HG03558 (cell line): ENCODE results near the gene DDX20.

Experiments used
- ATAC-seq: cut with Tn5 transposase; IDR thresholded peaks from one replicate; pipeline ENCODE4 v1.9.1; 2021; ENCODE audit warnings: moderate number of reproducible peaks; ENCODE audit not compliant: unreplicated experiment; ENCODE audit errors: extremely low read depth

Gene DDX20

DNA sequence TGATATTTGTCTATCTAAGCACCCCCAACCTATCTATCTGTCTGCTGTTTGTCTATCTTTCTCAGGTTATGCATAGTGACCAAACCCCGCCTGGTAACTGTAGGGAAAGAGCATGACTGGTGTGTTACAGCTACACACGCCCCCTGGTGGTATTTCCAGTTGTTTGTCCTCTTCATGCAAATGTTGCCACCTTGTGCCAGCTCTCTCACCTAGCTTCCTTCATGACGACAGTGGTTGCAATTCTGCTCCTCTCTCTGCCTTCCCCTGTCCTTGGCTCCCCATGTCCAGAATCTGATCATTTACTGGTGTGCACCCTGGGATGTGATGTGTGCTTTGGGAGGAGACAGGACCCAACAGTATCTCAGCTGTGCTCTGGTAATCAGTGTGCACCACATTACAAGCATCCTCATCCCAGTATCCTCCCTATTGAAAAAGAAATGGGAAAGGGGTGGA is 8.4 kb upstream of the DDX20 start:
- ATAC-seq: no peak

DNA sequence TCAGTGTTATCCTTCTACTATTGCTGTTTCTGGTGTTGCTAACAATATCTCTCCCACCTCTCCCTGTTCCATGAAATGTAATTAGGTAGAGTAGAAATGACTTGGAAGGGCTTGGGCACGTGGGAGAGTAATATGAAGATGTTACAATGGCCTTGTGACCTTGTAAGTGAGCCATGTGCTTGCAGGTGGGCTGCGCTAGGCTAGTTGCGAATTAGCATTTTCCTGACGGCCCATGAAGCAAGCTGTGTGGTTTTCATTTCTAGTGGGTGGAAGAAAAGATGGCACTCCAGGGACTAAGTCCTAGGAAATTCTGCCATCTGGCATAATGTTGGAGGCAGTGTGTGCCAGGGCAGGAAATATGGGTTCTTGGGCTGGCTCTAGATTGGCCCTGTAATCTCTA is 7.8 kb upstream of the DDX20 start:
- no peak for ATAC-seq

DNA sequence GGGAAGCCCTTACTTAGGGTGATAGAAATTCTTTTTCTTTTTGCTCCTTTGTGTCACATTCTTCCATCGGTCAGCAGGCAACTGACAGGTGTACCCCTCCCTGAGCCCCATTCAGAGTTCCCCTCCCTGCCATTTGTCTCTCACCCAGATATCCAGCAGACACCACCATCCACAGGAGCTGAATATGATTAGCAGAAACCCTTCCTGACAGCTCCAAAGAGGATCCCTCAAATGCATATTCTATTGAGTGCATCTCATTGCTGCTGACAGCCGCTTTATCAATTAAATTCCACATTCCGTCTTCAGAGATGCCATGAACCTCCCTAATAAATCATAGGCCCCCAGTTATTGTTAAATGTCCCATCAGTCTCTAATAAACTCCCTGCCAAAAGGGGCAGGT is 6.1 kb upstream of the DDX20 start:
- ATAC-seq: no peak

DNA sequence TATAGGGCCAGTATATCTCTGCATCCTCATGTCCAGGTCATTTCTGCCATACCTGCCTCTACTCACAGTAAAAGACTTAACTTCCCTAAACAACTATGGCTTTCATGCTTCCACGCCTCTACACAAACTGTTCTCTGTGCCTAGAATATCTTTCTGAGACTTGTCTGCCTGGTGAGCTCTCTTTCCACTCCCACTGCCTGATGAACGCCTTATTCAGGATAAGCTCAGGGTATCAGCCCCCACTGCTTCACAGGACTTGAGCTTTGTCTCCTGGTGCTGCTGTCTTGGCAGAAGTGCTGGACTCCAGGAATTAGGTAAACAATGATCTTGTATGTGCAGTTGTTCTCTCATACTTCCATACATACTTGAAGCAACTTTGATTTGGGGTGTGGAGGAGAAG is 4.8 kb upstream of the DDX20 start:
- ATAC-seq: no peak

DNA sequence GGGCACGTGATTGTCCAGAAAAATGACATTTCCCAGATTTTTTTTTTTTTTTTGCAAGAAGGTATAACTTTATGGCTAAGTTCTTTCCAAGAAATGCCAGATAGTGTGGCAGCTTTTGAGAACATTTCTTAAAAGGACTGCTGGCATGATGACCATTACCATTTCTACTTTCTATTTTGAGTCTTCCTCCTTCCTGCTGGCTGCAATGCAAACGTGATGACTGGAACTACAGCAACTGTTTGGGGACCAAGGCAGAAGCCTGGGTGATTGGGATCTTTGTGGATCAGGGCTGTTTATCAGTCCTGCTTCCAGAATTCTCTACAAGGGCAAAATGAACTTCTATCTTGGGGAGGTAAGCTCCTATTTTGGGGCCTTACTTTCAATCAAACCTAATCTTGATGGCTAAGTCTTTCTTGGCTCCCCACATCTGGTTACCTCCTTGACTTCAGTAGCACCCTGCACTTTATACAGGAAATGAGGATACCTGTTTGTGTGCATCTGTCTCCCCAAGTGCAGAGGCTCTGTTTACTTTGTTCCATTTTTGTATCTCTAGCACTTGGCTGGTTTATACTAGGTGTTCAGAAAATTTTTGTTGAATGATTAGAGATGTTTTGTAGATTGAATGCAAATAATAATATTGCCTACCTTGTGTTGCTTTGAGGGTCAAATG is 3.7 kb upstream of the DDX20 start:
- no peak for ATAC-seq

DNA sequence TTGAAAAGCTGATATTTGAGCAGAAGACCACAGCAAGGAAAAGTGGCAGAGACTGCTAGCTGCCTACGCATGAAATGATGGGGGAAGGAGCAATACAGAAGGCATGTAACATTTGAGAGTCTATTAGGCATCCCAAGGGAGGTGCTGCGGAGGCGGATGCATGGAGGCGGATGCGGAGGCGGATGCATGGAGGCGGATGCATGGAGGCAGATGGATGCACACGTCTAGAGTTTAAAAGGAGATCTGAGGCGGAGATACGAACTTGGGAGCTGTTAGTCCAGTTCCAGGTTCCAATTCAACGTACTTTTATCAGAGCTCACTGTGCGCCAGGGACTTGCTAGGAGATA is 744 bp upstream of the DDX20 start:
- no peak for ATAC-seq

DNA sequence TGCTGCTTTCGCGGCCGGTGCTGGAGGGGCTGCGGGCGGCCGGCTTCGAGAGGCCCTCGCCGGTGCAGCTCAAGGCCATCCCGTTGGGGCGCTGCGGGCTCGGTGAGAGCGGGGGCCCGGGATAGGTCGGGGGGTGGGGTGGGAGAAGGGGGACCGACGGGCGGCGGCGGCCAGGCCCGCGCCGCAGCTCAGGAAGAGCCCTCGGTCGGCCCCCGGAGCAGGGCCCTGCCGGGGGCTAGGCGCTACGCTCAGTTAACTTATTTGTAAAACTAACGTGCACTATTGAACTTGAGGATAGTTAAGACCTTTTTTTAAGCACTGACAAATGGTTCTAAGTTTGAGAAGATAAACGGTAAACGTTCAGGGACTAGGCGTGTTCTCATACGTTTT is 418 bp downstream of the DDX20 start:
- no peak for ATAC-seq

DNA sequence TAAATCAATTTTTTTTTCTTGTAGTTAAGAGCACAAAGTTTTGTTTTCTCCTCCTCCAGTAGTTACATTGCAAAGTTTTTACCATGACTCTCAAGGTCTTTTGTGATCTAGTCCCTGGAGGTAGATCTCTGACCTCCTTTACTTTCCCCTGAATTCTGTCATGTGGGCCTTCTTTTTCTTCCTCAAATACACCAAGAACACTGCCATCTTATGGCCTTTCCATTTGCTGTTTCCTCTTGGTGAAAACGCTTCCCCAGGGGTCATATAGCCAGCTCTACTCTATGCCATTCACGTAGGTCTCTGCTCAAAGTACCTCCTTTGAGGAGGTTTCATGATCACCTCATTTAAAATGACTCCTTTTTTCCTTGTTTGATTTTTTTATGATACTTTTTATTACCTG is 2.7 kb downstream of the DDX20 start:
- ATAC-seq: no peak

DNA sequence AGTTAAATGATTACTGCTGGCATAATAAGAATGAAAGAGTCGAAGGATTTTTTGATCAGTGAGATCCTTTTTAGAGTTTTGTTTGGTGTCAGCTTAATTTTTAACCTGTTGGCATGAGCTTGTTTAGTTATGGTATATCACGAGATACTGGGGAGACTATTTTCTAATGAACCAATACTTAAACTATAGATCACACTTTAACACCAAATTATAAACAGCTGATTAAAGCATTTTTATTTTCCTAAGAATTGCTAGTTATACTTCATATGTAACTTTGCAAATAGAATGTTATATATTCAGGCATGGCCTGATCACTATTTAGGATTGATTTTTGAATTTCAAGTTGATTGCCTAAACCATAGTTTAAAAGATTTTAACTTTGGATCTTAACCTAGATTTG is 6.0 kb downstream of the DDX20 start:
- ATAC-seq: no peak

DNA sequence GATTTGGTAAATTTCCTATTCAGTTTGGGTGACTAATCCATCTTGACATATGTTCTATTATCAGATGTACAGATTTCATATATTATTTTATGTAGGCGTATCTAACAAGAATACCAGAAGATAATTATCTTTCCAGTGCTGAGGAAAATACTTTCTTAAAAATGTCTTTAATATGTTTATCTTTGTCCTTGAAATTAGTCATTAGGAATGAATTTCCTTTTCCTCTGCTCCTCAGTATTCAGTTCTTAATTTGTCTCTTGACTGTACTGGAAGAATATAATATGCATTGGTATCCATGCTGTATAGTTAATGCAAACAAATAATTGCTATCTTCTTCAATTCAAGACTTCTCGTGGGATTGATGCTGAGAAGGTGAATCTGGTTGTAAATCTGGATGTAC is 6.6 kb downstream of the DDX20 start:
- ATAC-seq: no peak

DNA sequence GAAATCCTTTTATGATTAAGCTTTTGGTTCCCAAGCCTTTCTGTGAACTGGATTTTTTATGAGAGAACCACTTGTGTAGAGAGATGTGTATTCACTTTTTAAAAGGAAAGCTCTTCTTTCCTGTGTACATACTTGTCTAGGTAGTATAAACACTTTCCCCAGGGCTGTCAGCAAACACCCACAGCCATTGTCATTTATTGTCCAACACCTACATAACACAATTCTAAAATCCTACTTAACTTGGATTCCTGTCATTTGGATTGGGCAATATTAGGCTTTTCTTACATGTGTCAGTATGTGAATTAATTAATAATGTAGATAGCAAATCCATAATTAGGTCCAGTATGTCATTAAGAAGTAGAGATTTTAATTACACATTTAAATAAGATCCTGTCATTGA is 12.3 kb downstream of the DDX20 start:
- ATAC-seq: no peak

DNA sequence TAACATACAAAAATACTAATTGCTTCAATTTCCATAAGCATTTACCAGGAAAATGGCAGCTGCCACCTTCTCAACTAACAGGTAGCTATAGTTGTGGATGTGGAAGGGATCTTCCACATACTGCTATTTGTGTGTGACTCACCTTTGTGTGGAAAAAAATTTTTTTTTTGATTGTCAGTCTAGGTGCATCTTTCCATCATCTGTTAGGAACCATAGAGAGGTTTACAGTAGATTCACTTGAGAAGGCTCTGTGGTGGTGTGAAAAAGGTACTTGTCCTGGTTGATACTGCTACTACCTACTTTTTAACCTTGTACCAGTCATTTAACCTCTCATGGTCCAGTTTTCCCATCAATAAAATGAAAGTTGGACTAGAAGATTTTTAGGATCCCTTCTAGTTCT is 12.9 kb downstream of the DDX20 start:
- ATAC-seq: no peak

DNA sequence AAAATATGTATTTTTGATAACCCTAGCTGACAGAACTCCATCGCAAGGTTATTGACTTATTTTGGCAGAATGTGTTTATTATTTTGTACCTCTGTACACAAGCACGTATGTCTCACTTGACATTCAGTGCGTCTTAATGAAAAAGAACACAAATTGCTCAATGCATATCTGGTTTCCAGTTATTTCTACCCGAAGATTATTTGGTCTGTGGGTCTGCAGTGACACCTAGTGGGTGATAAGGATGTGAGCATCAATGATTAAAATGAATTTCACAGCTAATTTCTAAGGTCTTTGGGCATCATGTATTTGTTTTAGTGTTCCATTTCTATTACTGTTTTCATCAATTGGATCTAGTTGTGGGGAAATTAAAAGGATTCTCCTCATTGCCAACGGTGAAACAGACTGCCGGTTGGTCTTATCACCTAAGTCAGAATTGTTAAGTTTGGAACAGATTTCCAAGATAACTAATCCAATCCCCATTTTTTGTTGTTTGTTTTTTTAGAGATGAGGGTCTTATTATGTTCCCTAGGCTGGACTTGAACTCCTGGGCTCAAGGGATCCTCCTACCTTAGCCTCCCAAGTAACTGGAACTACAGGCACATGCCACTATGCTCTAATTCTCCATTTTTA is 13.9 kb downstream of the DDX20 start:
- ATAC-seq: no peak

DNA sequence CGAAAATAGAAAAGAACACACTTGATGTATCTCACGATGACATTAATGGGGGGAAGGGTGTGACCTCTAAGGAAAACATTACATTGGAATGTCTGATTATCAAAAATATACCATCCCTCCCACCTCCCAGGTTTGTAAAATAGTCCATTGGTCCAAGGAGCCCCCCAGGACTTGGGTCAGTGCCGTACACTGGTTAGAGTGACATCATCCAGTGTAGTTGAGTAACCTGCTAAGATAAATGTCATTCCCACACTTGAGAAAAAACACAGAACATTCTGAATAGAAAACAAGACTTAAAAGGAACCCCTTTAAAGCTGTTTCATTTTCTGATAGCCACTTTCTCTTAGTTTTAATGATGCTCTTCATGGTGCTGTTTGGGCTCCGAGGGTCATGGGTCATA is 15.2 kb downstream of the DDX20 start:
- ATAC-seq: no peak

DNA sequence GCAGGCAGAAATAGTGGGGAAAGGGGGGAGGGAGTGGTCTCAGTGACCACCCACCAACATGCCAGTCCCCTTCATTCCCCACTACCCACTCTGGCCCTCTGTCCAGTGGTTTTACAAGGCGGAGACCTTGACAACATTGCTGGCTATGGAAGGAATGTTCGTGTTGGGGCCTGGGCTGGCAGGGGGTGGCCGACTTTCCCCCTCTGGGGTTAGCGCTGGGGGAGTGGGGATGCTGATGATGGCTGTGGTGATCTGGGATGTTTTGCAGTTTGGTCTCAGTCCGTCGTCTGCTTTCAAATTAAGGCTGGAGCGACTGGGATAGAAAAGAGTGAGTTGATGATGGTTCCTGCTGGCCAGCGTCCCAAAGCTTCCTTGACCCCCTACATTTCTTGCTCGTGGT is 20.3 kb downstream of the DDX20 start:
- ATAC-seq: no peak

DNA sequence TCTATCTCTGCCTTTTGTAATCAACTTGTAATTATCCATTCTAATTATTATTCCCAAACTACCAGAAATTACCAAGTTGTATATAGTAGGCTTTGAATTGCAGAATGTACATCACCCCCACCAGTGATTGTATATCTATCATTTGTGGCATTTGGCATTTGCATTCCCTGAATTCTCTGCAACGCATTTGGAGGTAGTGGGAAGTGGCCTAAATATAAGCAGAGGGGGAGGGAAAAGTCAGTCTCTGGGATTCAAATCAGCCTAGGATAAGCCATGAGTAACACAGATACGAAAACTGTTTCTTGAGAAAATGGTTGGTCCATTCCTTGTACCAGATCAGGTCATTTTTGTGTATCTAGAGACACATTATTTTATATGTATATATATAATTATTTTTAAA is 20.7 kb downstream of the DDX20 start:
- no peak for ATAC-seq

DNA sequence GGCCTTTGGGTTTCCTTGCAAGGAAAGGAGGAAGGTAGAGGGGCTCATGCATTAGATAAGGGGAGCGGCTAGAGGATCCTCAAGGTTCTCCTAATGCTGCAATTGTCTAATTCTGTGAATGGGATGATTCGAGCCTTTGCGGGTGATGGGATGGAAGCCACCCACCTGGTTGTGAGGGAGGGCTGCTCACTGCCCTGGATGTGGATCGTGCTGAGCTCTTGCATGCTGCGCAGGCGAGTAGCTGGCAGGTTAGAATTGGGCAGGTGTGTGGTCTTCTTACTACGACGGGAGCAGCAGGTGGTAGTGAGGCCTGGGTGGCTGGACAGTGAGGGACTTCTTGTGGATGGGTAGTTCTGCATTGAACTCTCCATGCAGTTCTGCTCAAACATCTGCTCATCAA is 21.2 kb downstream of the DDX20 start:
- ATAC-seq: no peak

DNA sequence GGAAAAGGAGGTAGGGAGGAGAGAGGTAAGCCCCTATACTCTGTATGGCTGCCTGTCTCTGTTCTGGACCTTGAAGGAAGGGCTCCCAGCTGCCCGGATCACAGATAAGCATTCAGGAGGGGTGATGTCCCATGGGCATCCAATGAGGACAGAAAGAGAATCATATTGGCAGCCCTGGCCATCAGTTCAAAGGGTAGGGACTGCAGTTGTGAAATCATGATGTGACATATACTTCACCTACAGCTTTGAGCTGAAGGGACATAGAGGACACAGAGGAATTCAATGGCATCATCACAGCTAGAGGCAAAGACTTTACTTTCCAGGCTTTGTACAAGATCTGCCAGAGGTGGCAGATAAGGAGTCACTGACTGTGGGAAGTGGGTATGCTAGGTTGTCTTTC is 21.6 kb downstream of the DDX20 start:
- ATAC-seq: no peak

DNA sequence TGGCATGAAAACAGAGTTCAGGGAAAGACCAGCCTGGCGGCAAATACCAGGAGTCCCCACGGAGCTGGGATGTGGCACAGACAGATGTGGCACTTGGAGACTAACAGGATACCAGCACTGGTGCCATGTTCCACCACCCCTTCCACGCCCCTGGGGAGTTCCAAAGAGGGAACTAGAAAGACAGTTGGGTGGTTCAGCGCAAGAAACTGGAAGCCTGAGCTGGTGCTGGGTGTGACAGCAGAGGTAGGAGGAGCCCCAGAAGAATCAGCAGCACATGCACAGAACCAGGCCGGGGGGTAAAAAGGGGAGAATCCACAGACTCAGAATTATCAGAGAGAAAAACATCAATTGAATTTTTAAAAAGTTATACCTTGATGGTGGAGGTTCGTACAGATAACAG is 22.4 kb downstream of the DDX20 start:
- ATAC-seq: no peak

DNA sequence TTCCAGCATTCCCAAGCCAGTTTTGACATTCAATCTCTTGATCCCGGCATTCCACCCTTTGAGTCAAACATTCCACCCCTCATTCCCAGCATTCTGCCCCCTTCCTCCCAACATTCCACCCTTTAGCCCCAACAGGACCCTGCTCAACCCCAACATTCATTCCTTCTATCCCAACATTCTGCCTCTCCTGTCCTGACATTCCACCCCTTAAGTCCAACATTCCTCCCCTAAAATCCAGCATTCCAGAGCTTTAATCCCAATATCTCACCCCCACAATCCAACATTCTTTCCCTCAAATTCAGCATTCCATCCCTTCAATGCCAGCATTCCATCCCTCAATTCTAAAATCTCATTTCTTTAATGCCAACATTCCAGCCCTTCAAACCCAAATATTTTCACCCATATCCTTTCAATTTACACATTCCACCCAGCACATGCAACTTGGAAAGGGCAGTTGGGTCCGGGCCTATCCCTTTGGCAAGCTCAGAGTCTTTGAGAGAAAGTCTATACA is 22.9 kb downstream of the DDX20 start:
- no peak for ATAC-seq

DNA sequence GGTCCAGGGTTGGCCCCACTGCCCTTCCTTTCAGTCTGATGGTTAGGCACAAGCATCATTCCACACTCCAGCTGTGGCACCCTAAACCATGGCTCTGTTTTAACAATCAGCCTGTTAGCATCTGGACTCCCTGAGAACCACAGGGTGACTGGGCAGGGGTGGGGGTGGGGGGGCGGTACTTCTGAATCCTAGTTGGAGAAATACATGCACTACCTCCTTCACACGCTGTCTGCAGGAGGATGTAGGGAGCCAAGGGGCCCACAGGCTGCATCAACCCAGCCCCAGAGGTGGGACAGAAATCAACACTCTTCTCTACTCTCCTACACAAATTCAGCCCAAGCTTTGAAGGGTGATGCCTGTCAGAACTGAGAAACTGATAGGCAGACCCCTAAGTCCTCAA is 23.8 kb downstream of the DDX20 start:
- ATAC-seq: no peak

DNA sequence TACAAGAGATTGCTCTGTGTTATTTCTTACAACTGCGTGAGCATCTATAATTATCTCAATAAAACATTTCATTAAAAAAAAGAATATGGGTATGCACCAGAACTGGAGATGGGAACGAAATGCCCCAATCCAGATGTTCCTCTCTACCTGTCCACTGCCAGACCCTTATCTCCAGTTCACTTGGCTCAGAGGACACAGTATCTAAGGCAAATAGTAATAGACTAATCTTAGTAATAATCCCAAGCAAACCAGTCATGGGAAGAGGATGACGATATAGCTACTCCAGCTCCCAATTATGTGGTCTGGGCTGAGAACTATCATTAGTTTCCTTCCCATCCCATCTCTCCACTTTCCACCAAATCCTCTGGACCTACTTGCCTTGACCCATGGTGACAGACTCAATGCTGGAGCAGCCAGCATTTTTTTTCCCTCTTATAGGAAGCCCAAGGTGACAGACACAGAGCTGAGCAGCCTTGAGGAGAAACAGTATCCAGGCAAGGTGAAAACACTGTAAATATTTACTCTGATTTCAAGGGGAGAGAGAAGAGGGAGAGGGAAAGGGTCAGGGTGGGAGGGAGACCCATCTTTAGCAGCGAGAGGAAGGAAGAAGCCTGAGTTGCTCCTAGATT is 28.7 kb downstream of the DDX20 start:
- ATAC-seq: no peak
